DMS114 treated with DMSO at 0.1 percent for 48 hours (cell line): ENCODE measurements around the gene SMURF2.
"Not testable (repeated sequence)": the region's sequence is repeated elsewhere in the genome, so short reads cannot be mapped to it uniquely, and the experiment has no call there.

Experiments used
- DNase-seq: peaks from one replicate; lab custom pipeline; 2025; ENCODE audit not compliant: unreplicated experiment; lab: John Stamatoyannopoulos, UW

SMURF2 gene

GRCh38 chr17:64599187-64599676, 62.9 kb downstream of the SMURF2 start:
- no peak for DNase-seq

GRCh38 chr17:64598672-64599071, 63.4 kb downstream of the SMURF2 start:
- DNase-seq, result no peak

- no peak for DNase-seq
Measured at GRCh38 chr17:64596988-64597387, 65.1 kb downstream of the SMURF2 start.

- DNase-seq, result no peak
Measured at GRCh38 chr17:64596439-64596838, 65.7 kb downstream of the SMURF2 start.

GRCh38 chr17:64591944-64592343, 70.2 kb downstream of the SMURF2 start:
- DNase-seq, result no peak

GRCh38 chr17:64585146-64585545, 77.0 kb downstream of the SMURF2 start:
- DNase-seq, result no peak

- DNase-seq, result no peak
Measured at GRCh38 chr17:64583038-64583437, 79.1 kb downstream of the SMURF2 start.

- no peak for DNase-seq
Measured at GRCh38 chr17:64580384-64581315, 81.5 kb downstream of the SMURF2 start.

GRCh38 chr17:64579917-64580316, 82.2 kb downstream of the SMURF2 start:
- no peak for DNase-seq

- not testable (repeated sequence) for DNase-seq
Measured at GRCh38 chr17:64577025-64577424, 85.1 kb downstream of the SMURF2 start.

- no peak for DNase-seq
Measured at GRCh38 chr17:64575431-64575830, 86.7 kb downstream of the SMURF2 start.

GRCh38 chr17:64574646-64575045, 87.5 kb downstream of the SMURF2 start:
- no peak for DNase-seq

GRCh38 chr17:64573214-64573613, 88.9 kb downstream of the SMURF2 start:
- DNase-seq, result no peak

GRCh38 chr17:64572682-64573154, 89.4 kb downstream of the SMURF2 start:
- DNase-seq, result no peak

- no peak for DNase-seq
Measured at GRCh38 chr17:64571746-64572145, 90.4 kb downstream of the SMURF2 start.

GRCh38 chr17:64565563-64565962, 96.5 kb downstream of the SMURF2 start:
- DNase-seq, result no peak

GRCh38 chr17:64564098-64564497, 98.0 kb downstream of the SMURF2 start:
- DNase-seq, result no peak

- DNase-seq, result no peak
Measured at GRCh38 chr17:64555281-64555680, 106.8 kb downstream of the SMURF2 start.

- DNase-seq, result no peak
Measured at GRCh38 chr17:64554028-64554637, 108.0 kb downstream of the SMURF2 start.

GRCh38 chr17:64551461-64551860, 110.6 kb downstream of the SMURF2 start:
- DNase-seq, result no peak

GRCh38 chr17:64547319-64547718, 114.8 kb downstream of the SMURF2 start:
- DNase-seq, result no peak

- DNase-seq, result no peak
Measured at GRCh38 chr17:64546716-64547115, 115.4 kb downstream of the SMURF2 start.
